ENCODE results near the gene MREG.

Gene MREG, protein sequence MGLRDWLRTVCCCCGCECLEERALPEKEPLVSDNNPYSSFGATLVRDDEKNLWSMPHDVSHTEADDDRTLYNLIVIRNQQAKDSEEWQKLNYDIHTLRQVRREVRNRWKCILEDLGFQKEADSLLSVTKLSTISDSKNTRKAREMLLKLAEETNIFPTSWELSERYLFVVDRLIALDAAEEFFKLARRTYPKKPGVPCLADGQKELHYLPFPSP

DNA sequence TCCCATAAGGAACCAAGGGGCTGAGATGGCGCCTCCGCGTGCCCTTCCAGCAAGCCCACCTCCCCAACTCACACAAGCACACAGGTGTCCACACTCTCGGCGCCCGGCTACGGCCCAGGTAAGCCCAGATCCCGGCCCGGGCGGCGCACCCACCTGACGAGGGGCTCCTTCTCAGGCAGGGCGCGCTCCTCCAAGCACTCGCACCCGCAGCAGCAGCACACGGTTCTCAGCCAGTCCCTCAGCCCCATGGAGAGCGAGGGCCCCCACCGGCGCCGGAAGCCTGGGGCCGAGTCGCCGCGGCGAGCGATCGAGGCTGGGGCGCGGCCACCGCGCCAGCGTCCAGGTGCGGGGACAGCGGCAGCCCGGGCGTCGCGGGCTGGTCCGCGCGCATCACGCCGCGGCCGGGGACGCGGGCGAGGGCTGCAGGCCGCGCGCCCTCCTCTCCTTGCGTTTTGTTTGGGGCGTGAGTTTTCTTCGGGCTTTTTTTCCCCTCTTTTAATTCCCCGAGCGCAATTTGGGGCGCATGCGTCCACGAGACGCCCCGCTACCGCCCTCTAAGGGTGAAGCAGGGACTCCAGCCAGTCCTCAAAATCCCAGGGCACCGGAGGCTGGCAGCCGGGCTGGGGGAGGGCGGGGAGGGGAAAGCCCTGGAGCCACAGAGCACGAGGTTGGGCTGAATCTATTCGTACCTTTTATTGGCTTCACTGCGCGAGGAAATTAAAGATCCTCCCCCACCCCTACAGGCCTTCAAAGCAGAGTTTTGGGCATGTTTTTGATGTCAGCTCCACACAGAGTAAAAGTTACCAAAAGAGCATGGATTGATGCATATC lies at the start of gene MREG:
TSS of gene MREG (minus strand) at position 472 of the 830 bp plus-strand sequence. CDS start at position 248, 224 bp downstream.
- peaks cover 61% of the 10 kb centered on the region for H3K4me1 Mint-ChIP-seq
- peaks cover 1% of the 10 kb centered on the region for H3K36me3 Mint-ChIP-seq
- no peaks in the 10 kb centered on the region for H3K27me3 Mint-ChIP-seq
- peak within 1 kb of the TSS; percentile 88 for H3K4me3 Mint-ChIP-seq
- H3K27ac Mint-ChIP-seq, result peak within 1 kb of the TSS; percentile 35
- no peaks in the 10 kb centered on the region for H3K9me3 Mint-ChIP-seq

DNA sequence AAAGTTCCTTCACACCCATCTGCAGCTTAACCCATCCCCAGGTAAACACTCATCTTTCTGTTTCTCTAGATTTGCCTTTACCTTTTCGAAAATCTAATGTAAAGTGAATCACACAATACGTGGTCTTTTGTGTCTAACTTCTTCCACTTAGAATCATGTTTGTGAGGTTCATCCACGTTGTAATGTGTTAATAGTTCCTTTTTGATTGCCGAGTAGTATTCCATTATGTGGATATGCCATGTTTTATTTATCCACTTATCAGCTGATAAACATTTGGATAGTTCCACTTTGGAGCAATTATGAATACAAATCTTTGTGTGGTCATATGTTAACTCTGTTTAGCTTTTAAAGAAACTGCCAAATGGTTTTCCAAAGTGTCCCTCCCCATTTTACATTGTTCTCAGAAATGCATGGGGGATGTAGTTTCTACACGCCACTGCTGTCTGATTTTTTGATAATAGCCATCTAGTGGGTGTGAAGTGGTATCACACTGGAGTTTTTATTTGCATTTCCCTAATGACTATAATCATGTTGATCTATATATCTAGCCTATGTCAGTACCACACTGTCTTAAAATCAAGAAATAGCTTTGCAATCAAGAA lies 46.0 kb upstream of the MREG start:
- no peak overlapping the region for H3K4me3 Mint-ChIP-seq
- peaks cover 10% of the 10 kb centered on the region for H3K36me3 Mint-ChIP-seq
- H3K9me3 Mint-ChIP-seq, result no peaks in the 10 kb centered on the region
- H3K27me3 Mint-ChIP-seq, result no peaks in the 10 kb centered on the region
- H3K27ac Mint-ChIP-seq, result peak overlapping the region; percentile 23
- peaks cover 39% of the 10 kb centered on the region for H3K4me1 Mint-ChIP-seq

DNA sequence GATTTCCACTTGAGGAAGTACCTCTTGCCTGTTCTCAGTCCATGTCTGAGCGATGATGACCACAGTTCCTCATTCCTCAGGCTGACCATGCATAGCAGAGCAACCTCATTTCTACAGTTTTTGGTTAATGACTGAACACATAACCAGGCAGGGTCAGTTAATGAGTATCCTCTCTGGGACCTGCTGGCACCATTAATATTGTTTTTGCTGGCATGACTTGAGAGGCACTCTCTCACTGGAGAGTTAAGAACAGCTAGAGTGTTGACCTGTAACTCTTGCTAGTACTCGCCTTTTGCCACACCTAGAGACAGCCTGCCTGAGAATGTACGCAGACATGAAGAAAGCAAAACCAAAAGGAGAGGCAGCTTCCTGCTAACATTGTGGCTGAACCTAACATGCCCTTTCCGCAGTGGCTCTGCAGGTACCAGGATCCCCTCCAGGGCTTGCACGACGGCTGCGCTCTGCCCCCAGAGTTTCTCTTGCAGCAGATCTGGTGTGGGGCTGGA lies 44.4 kb upstream of the MREG start:
- H3K9me3 Mint-ChIP-seq, result no peaks in the 10 kb centered on the region
- H3K36me3 Mint-ChIP-seq, result peaks cover 10% of the 10 kb centered on the region
- peak overlapping the region; percentile 94 for H3K27ac Mint-ChIP-seq
- H3K4me3 Mint-ChIP-seq, result peak overlapping the region; percentile 82
- no peaks in the 10 kb centered on the region for H3K27me3 Mint-ChIP-seq
- peaks cover 39% of the 10 kb centered on the region for H3K4me1 Mint-ChIP-seq

DNA sequence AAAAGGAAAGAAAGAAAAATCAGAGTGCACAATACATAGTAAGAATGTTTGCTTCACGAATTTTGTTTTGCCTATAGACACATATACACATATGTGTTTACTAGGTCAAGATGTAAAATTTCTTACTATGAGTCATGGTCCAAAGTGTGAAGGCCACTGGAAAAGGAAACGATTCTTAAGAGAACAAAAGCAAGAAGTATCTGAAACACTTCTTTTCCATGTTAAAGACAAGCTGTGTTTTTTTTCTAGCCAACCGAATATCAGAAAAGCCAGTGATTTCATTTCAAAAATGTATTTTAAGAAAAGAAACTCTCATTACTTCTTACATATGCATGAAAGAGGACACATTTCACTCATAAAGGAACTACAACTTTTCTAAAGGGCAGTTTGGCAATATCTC lies 43.4 kb upstream of the MREG start:
- no peaks in the 10 kb centered on the region for H3K27me3 Mint-ChIP-seq
- H3K4me3 Mint-ChIP-seq, result no peak overlapping the region
- H3K36me3 Mint-ChIP-seq, result peaks cover 14% of the 10 kb centered on the region
- peak overlapping the region; percentile 94 for H3K27ac Mint-ChIP-seq
- no peaks in the 10 kb centered on the region for H3K9me3 Mint-ChIP-seq
- H3K4me1 Mint-ChIP-seq, result peaks cover 39% of the 10 kb centered on the region

DNA sequence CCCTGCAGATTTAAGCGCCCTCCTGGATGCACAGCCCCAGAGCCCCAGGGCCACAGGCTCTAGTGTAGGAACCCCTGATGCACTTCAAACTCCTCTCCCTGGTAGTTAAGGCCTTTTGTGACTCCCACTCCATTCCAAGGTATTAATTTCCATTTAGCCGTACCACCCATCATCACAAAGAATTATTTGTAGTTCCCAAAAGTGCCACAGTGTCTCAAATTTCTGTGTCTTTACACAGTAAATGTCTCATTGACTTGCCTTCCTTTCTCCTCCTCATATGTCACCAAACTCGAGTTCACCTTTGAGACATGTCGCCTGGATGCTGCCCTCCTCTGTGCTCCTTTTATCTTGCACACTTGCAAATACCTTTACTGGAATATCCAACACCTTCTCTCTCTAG lies 42.3 kb upstream of the MREG start:
- H3K27me3 Mint-ChIP-seq, result no peaks in the 10 kb centered on the region
- peak overlapping the region; percentile 8 for H3K27ac Mint-ChIP-seq
- no peak overlapping the region for H3K4me3 Mint-ChIP-seq
- peaks cover 14% of the 10 kb centered on the region for H3K36me3 Mint-ChIP-seq
- H3K4me1 Mint-ChIP-seq, result peaks cover 39% of the 10 kb centered on the region
- H3K9me3 Mint-ChIP-seq, result no peaks in the 10 kb centered on the region

DNA sequence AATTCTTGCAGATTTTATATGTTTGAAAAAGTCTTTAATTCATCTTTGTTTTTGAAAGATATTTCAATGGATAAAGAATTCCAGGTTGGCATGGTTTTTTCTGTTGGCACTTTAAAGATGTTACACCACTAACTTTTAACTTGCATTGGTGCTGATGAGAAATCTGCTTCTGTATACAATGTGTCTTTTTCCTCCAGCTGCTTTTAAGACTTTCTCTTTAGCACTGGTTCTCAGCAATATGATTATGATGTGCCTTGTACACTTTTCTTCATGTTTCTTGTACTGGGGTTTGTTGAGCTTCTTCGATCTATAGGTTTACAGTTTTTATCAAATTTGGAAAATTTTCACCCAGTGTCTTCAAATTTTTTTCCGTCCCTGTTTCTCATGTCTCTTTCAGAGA lies 39.1 kb upstream of the MREG start:
- no peaks in the 10 kb centered on the region for H3K27me3 Mint-ChIP-seq
- H3K4me3 Mint-ChIP-seq, result no peak overlapping the region
- peaks cover 18% of the 10 kb centered on the region for H3K36me3 Mint-ChIP-seq
- no peaks in the 10 kb centered on the region for H3K9me3 Mint-ChIP-seq
- H3K27ac Mint-ChIP-seq, result no peak overlapping the region
- peaks cover 16% of the 10 kb centered on the region for H3K4me1 Mint-ChIP-seq

DNA sequence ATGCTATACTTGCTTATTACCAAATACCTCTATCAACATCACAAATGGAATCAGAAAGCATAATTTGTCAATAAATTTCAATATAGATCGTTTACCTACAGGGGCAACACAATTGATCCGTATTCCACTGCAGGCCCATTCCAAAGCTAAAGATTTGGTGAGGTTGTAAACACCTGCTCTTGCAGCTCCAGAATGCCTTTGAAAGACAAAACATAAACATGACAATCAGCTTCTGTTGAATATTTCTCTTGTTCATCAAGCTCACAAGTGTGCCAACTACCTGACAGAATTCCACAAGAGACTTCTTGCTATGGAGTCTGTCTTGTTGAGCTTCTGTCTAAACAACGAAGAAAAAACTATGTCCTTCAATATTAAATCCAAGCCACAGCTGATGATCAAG lies 38.0 kb upstream of the MREG start:
- Mint-ChIP-seq H3K36me3 (peaks cover 18% of the 10 kb centered on the region), H3K9me3 (no peaks in the 10 kb centered on the region), H3K4me1 (peaks cover 8% of the 10 kb centered on the region), H3K27me3 (no peaks in the 10 kb centered on the region), H3K4me3 (no peak overlapping the region), H3K27ac (no peak overlapping the region)

DNA sequence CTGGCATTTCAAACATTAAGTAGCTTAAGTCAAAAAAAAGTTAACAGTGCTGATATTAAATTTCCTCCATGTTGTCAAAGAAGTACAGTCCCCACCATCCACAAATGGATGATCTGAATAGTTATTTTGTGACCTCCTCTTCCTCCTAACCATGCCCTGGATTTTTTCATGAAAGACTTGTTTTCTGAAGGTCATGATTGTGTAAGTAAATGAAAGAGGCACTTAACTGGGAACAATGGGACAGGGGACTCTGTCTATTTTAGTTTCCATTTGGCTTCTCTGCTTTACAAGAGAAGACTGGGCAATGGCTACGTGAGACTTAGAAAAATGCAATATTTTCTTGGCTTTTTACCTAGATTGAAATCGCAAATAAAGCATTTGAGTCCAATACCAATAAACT lies 36.1 kb upstream of the MREG start:
- H3K27me3 Mint-ChIP-seq, result no peaks in the 10 kb centered on the region
- H3K4me3 Mint-ChIP-seq, result no peak overlapping the region
- no peaks in the 10 kb centered on the region for H3K9me3 Mint-ChIP-seq
- no peaks in the 10 kb centered on the region for H3K4me1 Mint-ChIP-seq
- H3K27ac Mint-ChIP-seq, result no peak overlapping the region
- peaks cover 8% of the 10 kb centered on the region for H3K36me3 Mint-ChIP-seq

DNA sequence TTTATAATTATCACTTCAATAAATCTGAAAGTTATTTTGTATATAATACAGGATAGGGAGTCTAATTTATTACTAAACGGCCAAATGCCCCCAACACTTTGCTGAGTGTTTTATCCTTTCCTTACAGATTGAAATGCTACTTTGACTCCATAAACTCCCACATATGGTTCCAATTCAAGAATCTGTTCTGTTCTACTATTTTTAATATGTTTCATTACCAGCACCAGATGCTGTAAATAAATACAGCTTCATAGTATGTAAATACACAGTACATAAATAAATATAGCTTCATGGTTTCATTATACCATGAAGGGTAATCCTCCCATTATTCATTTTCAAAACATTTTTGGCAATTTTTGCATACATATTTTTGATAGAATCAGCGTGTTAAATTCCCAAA lies 34.0 kb upstream of the MREG start:
- Mint-ChIP-seq H3K9me3 (no peaks in the 10 kb centered on the region), H3K36me3 (peaks cover 4% of the 10 kb centered on the region), H3K4me1 (no peaks in the 10 kb centered on the region), H3K27ac (no peak overlapping the region), H3K27me3 (no peaks in the 10 kb centered on the region), H3K4me3 (no peak overlapping the region)

DNA sequence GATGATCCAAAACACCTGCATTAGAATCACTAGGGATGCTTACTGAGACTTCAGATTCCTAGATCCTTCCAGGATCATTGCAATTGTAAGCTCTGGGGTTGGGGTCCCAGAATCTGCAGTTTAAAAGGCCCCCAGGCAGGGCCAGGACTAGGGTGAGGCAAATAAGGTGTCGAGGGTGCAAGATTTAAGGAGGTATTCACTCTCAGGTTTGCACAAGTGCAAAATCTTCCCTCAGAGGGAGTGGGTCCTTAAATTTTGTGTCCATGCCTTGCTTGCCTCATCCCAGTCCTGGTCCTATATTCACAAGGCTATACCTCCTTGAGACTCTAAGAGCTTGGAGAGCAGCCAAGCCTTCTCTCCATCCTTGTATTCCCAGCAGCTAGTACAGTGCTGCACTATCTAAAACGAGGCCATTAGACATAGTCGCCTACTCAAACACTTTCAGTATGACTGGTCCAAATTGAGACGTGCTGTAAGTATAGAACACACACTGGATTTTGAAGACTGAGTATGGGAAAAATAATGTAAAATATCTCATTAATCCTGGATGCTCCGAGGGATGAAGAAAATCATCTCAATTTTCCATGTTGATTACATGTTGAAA lies 31.6 kb upstream of the MREG start:
- no peaks in the 10 kb centered on the region for H3K36me3 Mint-ChIP-seq
- H3K4me1 Mint-ChIP-seq, result no peaks in the 10 kb centered on the region
- H3K27ac Mint-ChIP-seq, result no peak overlapping the region
- no peaks in the 10 kb centered on the region for H3K27me3 Mint-ChIP-seq
- no peak overlapping the region for H3K4me3 Mint-ChIP-seq
- H3K9me3 Mint-ChIP-seq, result no peaks in the 10 kb centered on the region

DNA sequence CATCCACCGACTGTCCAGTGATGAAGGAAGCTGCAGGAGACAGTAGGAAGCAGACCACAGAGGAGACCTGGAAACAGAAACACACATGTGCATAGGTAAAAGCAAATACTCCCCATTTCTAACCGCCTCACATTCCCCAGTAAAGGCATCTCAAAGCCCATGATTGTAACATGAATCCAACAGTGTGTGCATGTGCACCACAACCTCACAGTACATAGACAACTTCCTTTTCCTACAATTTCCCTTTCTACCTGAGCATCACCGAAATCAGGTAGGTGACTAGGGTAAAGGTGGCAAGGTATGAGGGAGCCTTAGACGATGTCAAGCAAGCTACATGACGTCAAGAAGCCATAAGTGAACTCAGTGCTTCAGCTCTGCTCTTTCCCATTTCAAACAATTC lies 30.6 kb upstream of the MREG start:
- Mint-ChIP-seq H3K4me1 (no peaks in the 10 kb centered on the region), H3K27ac (no peak overlapping the region)

DNA sequence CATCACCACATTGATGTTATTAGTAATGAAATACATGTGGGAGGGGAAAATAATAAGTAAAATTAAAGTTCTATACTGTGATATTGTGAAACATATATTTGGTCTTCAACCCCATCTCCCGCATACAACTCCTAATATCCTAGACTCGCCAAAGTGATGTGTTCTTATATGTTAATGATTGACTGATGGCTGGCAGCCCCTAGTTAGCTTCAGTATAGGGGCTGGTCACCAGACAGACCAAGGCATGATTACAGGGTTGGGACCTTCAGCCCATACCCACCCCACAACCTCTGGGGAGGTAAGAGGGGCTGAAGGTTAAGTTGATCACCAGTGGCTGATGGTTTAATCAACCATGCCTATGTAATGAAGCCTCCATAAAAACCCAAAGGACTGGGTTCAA lies 28.1 kb upstream of the MREG start:
- H3K4me3 Mint-ChIP-seq, result no peak overlapping the region
- H3K4me1 Mint-ChIP-seq, result no peaks in the 10 kb centered on the region
- no peaks in the 10 kb centered on the region for H3K36me3 Mint-ChIP-seq
- no peak overlapping the region for H3K27ac Mint-ChIP-seq
- H3K9me3 Mint-ChIP-seq, result no peaks in the 10 kb centered on the region
- H3K27me3 Mint-ChIP-seq, result no peaks in the 10 kb centered on the region

More for the DNA sequence above, 30.6 kb upstream of the MREG start:
- no peak overlapping the region for H3K4me3 Mint-ChIP-seq
- no peaks in the 10 kb centered on the region for H3K27me3 Mint-ChIP-seq
- H3K36me3 Mint-ChIP-seq, result no peaks in the 10 kb centered on the region
- no peaks in the 10 kb centered on the region for H3K9me3 Mint-ChIP-seq

DNA sequence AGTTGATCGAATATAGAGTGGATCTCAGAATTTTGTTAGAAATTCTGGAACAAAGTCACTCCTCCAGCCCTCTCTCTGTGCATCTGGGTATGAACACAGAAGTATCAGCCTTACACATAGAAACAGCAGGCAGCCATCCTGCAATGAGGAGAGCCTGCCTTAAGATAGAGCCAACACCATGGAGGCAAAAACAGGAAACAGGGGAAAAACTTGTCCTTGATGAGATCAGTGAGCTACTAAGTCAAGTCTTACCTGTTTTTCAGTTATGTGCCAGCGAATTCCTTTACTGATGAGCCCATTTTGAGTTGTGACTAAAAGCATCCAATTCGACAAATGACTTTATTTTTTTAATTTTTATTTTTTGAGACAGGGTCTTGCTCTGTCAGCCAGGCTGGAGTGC lies 26.6 kb upstream of the MREG start:
- H3K4me1 Mint-ChIP-seq, result no peaks in the 10 kb centered on the region
- no peak overlapping the region for H3K4me3 Mint-ChIP-seq
- H3K27me3 Mint-ChIP-seq, result no peaks in the 10 kb centered on the region
- no peak overlapping the region for H3K27ac Mint-ChIP-seq
- H3K9me3 Mint-ChIP-seq, result no peaks in the 10 kb centered on the region
- no peaks in the 10 kb centered on the region for H3K36me3 Mint-ChIP-seq

DNA sequence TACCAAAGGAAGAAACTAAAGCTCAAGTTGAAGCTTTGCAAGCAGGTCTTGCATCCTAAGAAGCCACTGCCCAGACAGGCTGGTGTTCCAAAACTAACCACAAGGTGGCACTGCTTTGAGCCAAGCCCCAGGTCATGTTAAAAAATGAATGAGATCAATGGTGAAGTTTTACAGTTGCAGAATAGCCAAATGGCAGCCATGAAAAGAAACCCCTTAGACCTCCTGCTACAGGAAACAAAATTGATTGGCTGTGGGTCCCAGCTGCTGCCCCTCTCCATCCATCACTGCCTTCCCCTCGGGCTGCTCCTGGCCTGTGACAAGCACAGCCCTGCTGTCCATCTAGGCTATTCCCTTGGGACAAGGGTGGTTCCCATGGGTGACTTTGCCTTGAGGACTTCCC lies 20.7 kb upstream of the MREG start:
- Mint-ChIP-seq H3K27me3 (no peaks in the 10 kb centered on the region), H3K36me3 (peaks cover 8% of the 10 kb centered on the region), H3K4me3 (no peak overlapping the region), H3K4me1 (peaks cover 29% of the 10 kb centered on the region), H3K27ac (no peak overlapping the region), H3K9me3 (no peaks in the 10 kb centered on the region)

DNA sequence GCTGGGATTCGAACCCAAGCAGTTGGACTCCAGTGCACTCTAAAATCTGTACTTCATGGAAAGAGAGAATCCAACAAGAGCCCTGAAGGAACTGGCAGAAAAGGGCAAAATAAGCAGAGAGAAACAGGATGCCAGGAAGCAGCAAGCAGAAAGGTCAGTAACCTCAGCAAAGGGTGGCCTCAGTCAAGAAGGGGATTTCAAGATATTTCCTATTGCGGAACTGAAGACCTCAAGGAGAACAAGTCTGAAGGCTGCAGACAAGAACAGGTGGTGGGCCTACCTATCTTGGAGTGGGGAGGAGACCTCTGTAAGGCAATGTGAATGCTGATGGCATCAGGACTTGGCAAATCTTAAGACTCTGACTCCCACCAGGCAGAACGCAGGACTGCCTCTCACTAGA lies 20.1 kb upstream of the MREG start:
- Mint-ChIP-seq H3K36me3 (peaks cover 8% of the 10 kb centered on the region), H3K4me1 (peaks cover 29% of the 10 kb centered on the region), H3K27ac (no peak overlapping the region), H3K4me3 (no peak overlapping the region), H3K27me3 (no peaks in the 10 kb centered on the region), H3K9me3 (no peaks in the 10 kb centered on the region)
